Fibroblast of mammary gland (primary cell): Measurements from ENCODE around the gene BBS5.
"Not testable (repeated sequence)": the region's sequence is repeated elsewhere in the genome, so short reads cannot be mapped to it uniquely, and the experiment has no call there.

Experiments
- DNase-seq: peaks from one replicate; pipeline ENCODE4 v3.0.0-alpha.2; 2010; ENCODE audit warnings: low read depth
- H3K4me3 ChIP-seq: 2 replicates; pipeline ENCODE4 v1.5.1; 2011; ENCODE audit warnings: low read depth, mild to moderate bottlenecking, low read length, moderate library complexity; ENCODE audit not compliant: control insufficient read depth
- CTCF ChIP-seq: conservative IDR thresholded peaks from 2 replicates; pipeline ENCODE4 v1.5.1; 2011; ENCODE audit warnings: low read depth, low read length, inconsistent platforms; ENCODE audit not compliant: control insufficient read depth, insufficient read depth

Gene BBS5

GRCh38 chr2:169528271-169528701 lies 49.0 kb downstream of the BBS5 start:
- H3K4me3 ChIP-seq: no peak overlapping the region
- DNase-seq: peak; percentile 64
- TF ChIP-seq CTCF: peak; percentile 89

GRCh38 chr2:169539460-169539859 lies 60.2 kb downstream of the BBS5 start:
- DNase-seq, H3K4me3 ChIP-seq: not testable (repeated sequence)

GRCh38 chr2:169540146-169540545 lies 60.9 kb downstream of the BBS5 start:
- DNase-seq: no peak
- no peak overlapping the region for H3K4me3 ChIP-seq
- TF ChIP-seq CTCF: no peak

GRCh38 chr2:169542433-169542832 lies 63.1 kb downstream of the BBS5 start:
- no peak for DNase-seq
- no peak for TF ChIP-seq CTCF
- no peak overlapping the region for H3K4me3 ChIP-seq

- H3K4me3 ChIP-seq: no peak overlapping the region
- no peak for DNase-seq
- no peak for TF ChIP-seq CTCF
These were observed 67.5 kb downstream of the BBS5 start for GRCh38 chr2:169546756-169547155.
